ENCODE measurements around the gene CNPY2.
A peak's percentile ranks its signal among the peaks of the same experiment; 100 is the strongest.

CNPY2 gene

GRCh38 chr12:56332512-56333196, 16.9 kb upstream of the CNPY2 start:
- H3K9me3 ChIP-seq (ENCODE audit: insufficient read depth, low read depth, low read length), result no peaks in the 10 kb centered on the region
- no peaks in the 10 kb centered on the region for H3K9me2 ChIP-seq (replicated peaks; ENCODE audit: low read depth, low read length)
- H3K4me3 ChIP-seq (ENCODE audit: low read length, poor library complexity, severe bottlenecking), result peak overlapping the region; percentile 98
- no peaks in the 10 kb centered on the region for H3F3A ChIP-seq (ENCODE audit: low read depth)
- H3K4me2 ChIP-seq (ENCODE audit: low read depth, low read length, poor library complexity, severe bottlenecking), result peak overlapping the region; percentile 99
- no peak overlapping the region for H2AFZ ChIP-seq (ENCODE audit: low read length)
- TF ChIP-seq EZH2phosphoT487 (IDR thresholded peaks at IDR 0.05; ENCODE audit: borderline replicate concordance) (no peak), CTCF (conservative IDR thresholded peaks at IDR 0.05; ENCODE audit: low read length) (no peak)
- H3K79me2 ChIP-seq (ENCODE audit: insufficient read depth, low read length), result peaks cover 21% of the 10 kb centered on the region
- peak overlapping the region; percentile 99 for H3K9ac ChIP-seq (ENCODE audit: low read depth, low read length, poor library complexity, severe bottlenecking)
- no peaks in the 10 kb centered on the region for H4K20me1 ChIP-seq (ENCODE audit: insufficient read depth, low read length, poor library complexity, severe bottlenecking)
- peaks cover 19% of the 10 kb centered on the region for H3K4me1 ChIP-seq (ENCODE audit: insufficient read depth, low read length, poor library complexity, severe bottlenecking)
- H3K36me3 ChIP-seq (ENCODE audit: insufficient read depth, low read length), result no peaks in the 10 kb centered on the region
- no peaks in the 10 kb centered on the region for H3K27me3 ChIP-seq (ENCODE audit: insufficient read depth, low read length, poor library complexity, severe bottlenecking)

DNA sequence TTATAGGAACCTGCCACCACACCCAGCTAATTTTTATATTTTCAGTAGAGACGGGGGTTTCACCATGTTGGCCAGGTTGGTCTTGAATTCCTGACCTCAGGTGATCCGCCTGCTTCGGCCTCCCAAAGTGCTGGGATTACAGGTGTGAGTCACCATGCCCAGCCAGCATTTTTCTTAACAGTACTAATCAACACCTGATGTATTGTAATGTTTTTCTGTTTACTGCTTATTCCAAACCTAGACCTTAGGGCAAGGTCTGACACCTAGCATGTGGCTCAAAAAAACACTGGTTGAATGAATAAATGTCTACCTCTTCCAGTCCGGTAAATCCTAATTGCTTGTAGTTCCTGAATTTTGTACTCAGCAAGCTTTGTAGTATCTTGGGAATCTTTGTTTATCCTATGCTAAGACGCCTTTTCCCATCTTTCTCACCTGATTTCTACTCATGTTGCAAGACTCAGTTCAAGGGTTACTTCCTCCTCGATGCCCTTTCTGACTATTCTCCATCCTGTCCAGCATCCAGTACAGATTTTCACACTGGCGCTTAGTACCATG, 15.2 kb upstream of the CNPY2 start:
- no peaks in the 10 kb centered on the region for H3F3A ChIP-seq (ENCODE audit: low read depth)
- H4K20me1 ChIP-seq (ENCODE audit: insufficient read depth, low read length, poor library complexity, severe bottlenecking), result no peaks in the 10 kb centered on the region
- H3K9me2 ChIP-seq (replicated peaks; ENCODE audit: low read depth, low read length), result no peaks in the 10 kb centered on the region
- no peaks in the 10 kb centered on the region for H3K27me3 ChIP-seq (ENCODE audit: insufficient read depth, low read length, poor library complexity, severe bottlenecking)
- no peak overlapping the region for H3K4me2 ChIP-seq (ENCODE audit: low read depth, low read length, poor library complexity, severe bottlenecking)
- no peak overlapping the region for H3K4me3 ChIP-seq (ENCODE audit: low read length, poor library complexity, severe bottlenecking)
- H3K4me1 ChIP-seq (ENCODE audit: insufficient read depth, low read length, poor library complexity, severe bottlenecking), result peaks cover 19% of the 10 kb centered on the region
- peaks cover 21% of the 10 kb centered on the region for H3K79me2 ChIP-seq (ENCODE audit: insufficient read depth, low read length)
- no peak overlapping the region for H3K9ac ChIP-seq (ENCODE audit: low read depth, low read length, poor library complexity, severe bottlenecking)
- H2AFZ ChIP-seq (ENCODE audit: low read length), result no peak overlapping the region
- no peaks in the 10 kb centered on the region for H3K9me3 ChIP-seq (ENCODE audit: insufficient read depth, low read depth, low read length)
- TF ChIP-seq CTCF (conservative IDR thresholded peaks at IDR 0.05; ENCODE audit: low read length) (no peak), EZH2phosphoT487 (IDR thresholded peaks at IDR 0.05; ENCODE audit: borderline replicate concordance) (no peak)
- no peaks in the 10 kb centered on the region for H3K36me3 ChIP-seq (ENCODE audit: insufficient read depth, low read length)

DNA sequence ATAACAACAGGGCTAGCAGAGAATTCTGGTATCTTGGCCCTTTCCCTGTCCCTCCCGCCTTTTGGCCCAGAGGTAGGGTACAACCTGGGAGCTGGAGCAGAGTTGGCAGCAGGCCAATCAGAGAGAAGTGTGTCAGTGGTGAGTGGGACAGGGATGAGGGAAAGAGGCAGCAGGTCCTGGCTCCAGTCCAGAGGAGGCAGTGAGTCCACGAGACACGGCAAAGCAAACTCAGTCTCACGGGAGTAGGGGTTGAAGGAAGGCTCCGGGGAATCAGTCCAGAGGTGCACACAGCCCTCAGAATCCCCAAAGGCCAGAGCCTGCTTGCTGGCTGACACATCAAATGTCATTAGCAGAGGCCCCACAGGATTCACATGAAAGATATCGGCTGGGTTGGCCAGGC, 10.7 kb upstream of the CNPY2 start:
- Histone ChIP-seq H3K9me3 (ENCODE audit: insufficient read depth, low read depth, low read length) (no peaks in the 10 kb centered on the region), H4K20me1 (ENCODE audit: insufficient read depth, low read length, poor library complexity, severe bottlenecking) (no peaks in the 10 kb centered on the region), H2AFZ (ENCODE audit: low read length) (no peak overlapping the region), H3K36me3 (ENCODE audit: insufficient read depth, low read length) (no peaks in the 10 kb centered on the region; the same call in 1 of the 2 replicates), H3K9me2 (replicated peaks; ENCODE audit: low read depth, low read length) (no peaks in the 10 kb centered on the region), H3K79me2 (ENCODE audit: insufficient read depth, low read length) (no peaks in the 10 kb centered on the region), H3F3A (ENCODE audit: low read depth) (no peaks in the 10 kb centered on the region), H3K4me2 (ENCODE audit: low read depth, low read length, poor library complexity, severe bottlenecking) (no peak overlapping the region), H3K9ac (ENCODE audit: low read depth, low read length, poor library complexity, severe bottlenecking) (no peak overlapping the region), H3K4me1 (ENCODE audit: insufficient read depth, low read length, poor library complexity, severe bottlenecking) (no peaks in the 10 kb centered on the region), H3K4me3 (ENCODE audit: low read length, poor library complexity, severe bottlenecking) (no peak overlapping the region), H3K27me3 (ENCODE audit: insufficient read depth, low read length, poor library complexity, severe bottlenecking) (no peaks in the 10 kb centered on the region)
- no peak for TF ChIP-seq CTCF (conservative IDR thresholded peaks at IDR 0.05; ENCODE audit: low read length)
- TF ChIP-seq EZH2phosphoT487 (IDR thresholded peaks at IDR 0.05; ENCODE audit: borderline replicate concordance), result no peak
